NK-92 treated with Interleukin-12 subunit alpha and Interleukin-12 subunit beta, amount 100 ng/mL, for 24 hours (cell line): ENCODE data around the gene STMP1.
"Not testable (repeated sequence)": the region's sequence is repeated elsewhere in the genome, so short reads cannot be mapped to it uniquely, and the experiment has no call there.

Experiments used
- DNase-seq: peaks from one replicate; lab custom pipeline; 2025; lab: John Stamatoyannopoulos, UW

STMP1 gene

DNA sequence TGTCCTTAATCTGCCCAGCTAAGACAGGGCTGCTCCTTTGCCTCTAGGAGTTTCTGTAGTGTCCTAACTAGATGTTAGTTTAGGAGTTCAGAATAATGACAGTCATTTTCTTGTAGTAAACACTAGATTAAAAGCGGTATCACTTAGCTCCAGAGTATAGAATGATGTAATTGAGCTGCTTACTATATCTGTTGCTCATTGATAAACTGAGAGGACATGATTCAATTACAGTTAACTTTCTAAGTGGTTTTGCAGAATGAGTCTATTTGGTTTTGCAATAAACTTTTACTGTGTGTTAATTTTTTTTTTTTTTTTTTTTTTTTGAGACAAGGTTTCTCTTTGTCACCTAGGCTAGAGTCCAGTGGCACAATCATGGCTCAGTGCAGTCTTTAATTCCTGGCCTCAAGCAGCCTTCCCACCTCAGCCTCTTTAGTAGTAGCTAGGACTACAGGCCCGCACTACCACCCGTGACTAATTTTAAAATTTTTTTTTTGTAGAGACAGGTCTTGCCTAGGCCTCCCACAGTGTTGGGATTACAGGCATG, 1.8 kb downstream of the STMP1 start:
- DNase-seq, result no peak

DNA sequence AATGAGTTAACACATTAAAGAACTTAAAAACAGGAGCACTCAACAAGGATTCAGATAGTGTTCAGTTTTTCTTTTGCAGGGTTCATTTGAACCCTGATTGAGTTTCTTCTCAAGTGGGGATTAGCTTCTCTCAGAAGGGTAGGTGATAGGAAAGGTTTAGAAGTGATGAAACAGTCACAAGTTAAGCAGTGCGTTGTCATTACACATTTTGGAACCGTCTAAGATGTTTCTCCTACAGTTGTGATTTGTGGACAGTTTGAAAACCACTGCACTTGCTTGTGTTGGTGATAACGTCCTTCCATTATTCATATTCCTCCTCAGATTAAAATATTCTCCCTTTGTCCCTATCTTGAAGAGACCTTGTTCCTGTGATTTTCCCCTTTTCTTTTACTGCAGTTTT, 2.7 kb downstream of the STMP1 start:
- no peak for DNase-seq

DNA sequence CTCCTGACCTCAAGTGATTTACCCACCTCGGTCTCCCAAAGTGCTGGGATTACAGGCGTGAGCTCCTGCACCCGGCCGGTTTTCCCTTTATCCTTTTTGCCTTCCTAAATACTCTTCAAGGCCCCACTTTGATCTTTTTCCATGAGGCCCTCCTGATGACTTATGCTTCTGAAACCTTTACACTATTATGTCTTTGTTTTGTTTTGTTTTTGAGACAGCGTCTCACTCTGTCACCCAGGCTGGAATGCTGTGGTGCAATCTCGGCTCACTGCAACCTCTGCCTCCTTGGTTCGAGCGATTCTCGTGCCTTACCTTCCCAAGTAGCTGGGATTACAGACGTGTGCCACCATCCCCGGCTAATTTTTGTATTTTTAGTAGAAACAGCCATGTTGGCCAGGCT, 3.8 kb downstream of the STMP1 start:
- no peak for DNase-seq

DNA sequence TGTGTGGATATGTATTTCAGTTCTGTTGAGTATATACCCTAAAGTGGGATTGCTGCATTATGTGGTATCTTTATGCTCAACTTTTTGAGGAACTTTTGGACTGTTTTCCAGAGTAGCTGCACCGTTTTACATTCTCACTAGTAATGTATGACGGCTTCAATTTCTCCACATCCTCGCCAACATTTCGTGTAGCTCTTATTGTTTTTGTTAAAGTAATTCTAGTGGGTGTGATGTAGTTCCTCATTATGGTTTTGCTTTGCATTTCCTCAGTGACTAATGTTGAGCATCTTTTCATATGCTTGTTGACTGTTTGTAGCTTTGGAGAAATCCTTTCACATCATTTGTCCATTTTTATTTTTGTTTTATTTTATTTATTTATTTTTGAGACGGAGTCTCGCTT, 4.5 kb downstream of the STMP1 start:
- DNase-seq, result no peak

DNA sequence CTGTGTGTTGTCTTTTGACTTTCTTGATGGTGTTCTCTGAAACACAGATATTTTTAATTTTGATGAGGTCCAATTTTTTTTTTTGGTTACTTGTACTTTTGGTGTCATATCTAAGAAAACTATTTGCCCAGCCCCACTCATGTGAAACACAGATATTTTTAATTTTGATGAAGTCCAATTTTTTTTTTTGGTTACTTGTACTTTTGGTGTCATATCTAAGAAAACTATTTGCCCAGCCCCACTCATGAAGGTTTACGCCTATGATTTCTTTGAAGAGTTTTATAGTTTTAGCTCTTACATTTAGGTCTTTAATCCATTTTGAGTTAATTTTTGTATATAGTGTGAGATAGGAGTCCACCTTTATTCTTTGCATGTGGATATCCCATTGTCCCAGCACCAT, 5.3 kb downstream of the STMP1 start:
- DNase-seq, result not testable (repeated sequence)

DNA sequence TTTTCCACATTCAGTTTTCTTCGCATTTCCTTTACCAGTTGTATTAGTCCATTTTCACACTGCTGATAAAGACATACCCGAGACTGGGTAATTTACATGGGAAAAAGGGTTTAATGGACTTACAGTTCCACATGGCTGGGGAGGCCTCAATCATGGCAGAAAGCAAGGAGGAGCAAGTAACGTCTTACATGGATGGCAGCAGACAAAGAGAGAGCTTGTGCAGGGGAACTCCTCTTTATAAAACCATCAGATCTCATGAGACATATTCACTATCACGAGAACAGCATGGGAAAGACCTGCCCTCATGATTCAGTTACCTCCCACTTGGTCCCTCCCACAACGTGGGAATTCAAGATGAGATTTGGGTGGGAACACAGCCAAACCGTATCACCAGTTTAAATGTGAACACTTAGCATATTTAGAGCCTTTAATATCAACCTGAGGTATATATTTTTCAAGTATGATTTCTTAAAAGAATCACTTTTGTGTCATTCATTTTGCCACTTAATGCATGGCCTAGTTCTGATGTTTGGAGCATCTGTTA, 6.6 kb downstream of the STMP1 start:
- DNase-seq, result not testable (repeated sequence)

DNA sequence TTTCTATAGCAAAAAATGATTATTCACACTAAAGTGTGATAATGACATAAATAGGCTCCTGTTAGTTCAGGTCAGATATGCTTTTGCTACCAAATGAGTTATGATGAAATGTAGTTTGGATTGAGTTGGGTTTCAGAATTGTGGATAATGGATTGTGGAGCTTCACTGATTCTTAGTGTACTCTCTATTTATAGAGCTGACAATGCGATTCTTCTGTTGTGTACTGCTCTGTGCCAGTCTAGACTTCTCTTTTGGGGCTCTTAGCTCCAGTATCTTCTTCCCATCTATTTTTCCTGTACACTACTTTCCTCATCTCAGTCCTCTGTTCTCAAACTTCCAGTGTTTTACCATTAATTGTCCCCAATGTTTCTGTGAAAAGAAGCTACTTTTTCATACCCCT, 7.5 kb downstream of the STMP1 start:
- DNase-seq, result no peak

DNA sequence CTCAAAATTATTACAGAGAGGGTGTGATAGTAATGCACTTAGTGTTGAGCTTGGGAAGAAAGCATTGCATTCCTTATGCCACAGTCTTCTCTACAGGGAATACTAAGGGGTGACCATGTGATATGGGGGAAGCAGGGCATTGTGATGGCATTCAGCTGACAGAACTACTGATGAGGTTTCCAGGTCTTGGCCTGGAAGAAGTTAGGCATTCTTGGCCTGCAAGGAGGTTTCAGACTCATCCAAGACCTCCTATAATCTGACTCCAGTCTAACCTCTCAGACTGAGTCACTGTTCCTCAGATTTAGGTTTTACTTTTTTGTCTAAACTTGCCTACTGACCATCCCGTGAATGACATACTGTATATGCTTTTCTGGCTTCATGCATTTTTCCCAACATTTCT, 7.9 kb downstream of the STMP1 start:
- no peak for DNase-seq

DNA sequence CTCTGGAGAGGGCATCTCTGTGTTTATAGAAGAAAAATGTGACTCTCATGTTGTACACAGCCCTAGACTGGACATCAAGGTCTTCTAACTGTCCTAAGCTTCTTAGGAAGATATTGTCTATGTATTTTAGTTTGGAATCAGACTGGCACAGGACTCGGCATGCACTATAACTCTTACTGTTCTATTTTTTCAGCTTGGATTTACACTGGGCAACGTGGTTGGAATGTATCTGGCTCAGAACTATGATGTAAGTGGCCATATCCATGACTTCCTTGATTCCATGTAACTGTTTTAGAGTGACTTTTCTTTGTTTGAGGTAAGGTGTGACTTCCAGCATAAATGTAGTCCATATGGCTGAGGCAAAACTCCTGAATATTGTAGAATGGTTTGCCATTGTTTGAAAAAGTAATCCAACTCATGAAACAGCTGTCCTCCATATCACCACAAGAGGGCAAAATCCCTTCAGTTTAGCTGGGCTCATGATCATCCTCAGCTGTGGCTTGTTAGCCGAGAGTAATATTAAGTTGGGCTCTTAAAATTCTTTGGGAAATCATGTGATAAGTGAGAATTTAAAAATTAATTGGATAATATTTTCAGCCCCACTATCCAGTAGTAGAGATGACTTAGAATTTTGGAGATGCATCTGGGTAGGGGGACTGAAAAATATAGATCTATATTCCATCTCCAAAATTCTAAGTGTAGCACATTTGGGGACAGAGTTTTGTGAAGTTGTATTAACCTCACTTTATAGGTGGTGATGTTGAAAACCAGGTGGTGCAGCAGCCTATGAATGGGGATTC, 10.4 kb downstream of the STMP1 start:
- no peak for DNase-seq

DNA sequence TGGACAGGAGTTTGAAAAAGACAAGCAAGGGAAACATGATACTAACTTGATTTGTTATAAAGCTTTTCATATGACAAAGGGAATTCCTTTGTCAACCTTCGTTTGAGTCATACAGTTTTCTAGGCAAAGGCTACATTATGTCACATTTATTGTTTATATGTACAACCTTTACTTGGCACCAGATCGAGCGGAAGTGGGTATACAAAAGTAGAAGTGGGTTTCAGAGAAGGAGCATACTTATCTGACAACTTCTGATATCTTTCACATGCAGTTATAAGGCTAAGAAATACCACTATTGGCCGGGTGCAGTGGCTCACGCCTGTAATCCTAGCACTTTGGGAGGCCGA, 11.0 kb downstream of the STMP1 start:
- no peak for DNase-seq

DNA sequence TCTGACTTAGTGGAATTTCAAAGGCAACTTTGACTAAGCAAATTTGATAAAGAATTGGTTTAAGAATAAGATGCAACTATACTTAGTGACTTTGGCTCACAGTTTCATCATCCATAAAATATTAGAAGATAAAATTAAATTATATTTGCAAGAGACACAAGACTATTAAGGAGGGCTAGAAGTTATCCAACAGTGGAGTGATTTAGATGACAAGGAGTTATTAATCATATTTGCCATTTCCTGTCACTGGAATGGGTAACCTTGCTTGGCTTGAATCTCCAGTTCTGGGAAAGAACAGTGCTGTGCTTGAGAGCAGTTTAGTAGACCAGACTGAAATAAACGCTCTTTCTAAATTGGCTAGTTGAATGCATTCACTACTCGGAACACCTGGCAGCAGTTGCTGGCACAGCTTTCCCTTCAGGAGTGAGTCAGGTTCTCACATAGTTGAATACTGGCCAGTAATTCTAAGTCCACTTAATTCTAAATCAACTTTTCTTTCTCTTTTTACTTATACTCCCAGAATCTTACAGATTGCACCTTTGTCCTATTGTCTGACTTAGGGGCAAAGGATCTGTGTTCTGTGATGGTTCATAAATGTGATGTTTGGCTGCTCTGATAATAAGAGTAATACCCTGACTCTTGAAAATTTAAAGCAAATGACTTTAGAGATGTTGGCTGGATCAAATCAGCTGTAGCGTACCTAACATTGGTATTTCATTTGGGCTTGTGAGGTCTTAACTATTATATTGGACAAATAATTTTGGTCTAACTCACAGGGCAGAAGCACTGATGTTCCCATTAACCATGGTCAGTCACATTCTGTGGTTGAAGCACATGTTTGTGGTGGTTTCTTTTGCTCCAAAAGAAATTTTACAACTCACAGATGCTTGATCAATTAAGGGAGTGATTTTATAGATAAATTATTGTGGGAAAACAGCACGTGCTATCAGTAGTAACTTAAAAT, 16.6 kb downstream of the STMP1 start:
- no peak for DNase-seq

DNA sequence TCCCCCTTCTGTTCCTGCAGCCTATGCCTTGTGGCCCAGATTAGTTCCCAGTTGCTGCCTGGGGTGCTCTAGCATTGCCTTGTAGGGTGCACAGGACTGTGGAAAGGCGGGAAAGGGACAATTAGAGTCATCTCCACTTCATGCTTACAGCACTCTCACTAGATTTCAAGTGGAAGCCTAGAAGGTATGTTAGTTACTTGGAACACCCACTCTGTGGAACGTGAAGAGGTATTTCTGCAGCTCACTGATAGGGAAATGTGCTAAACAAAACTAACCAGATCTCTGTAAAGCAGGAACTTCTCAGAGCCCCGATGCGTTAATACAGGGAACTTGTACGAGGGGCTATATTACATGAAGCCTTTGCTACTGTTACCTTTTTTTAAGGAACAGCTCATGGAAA, 19.4 kb downstream of the STMP1 start:
- DNase-seq, result no peak

DNA sequence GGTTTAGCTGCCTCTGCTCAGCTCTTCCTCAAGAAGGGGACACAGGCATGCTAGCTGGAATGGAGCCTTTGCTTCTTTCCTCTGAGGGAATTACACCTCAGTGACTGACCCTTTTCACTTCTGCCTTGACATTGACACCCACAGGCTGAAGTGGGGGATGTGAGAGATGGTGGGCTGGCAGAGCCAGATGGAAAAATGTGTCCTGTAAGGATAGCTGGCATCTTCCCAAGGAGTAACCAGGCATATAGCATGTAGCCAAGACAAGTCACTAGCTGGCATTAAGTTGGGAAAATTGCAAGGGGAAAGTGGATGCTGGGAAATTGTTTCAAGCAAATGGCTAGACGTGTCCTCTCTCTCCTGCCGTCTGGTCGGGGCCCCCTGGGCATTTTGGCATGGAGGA, 19.9 kb downstream of the STMP1 start:
- DNase-seq, result no peak

DNA sequence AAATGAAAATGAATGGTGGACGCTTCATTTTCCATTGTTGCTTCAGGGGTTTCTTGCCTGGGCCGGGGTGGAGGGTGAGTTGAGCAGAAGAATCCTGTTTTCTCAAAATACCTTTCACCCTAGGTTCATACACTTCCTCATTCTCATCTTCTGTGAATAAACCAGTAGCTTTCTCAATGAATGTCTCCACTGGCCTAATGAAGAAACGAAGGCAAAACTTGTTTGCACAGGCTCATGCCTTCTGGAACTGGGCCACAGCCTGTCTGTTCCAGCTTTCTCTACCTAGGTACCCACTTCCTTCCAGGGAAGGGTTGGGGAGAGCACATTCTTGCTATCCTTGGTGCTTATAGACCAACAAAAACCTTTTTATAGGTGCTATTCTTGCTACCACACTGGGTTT, 21.3 kb downstream of the STMP1 start:
- DNase-seq, result no peak

DNA sequence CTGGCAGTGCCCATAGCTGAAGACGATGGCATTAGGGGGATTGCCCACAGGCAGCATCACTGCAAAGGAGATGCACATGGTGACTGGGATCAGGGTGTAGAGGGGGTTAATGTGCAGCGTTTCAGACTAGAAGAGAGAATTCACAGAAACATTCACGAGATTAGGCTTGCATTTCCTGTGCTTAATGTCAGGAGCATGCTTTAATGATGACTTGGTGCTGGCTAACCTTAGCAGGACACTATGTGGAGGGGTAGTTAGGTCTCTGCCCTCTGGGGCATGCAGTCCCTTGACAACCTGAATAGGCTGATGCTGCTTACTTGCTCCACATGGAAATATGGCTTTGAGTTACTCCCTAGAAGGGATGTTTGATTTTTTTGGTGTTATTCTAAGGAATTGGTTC, 21.8 kb downstream of the STMP1 start:
- DNase-seq, result no peak

DNA sequence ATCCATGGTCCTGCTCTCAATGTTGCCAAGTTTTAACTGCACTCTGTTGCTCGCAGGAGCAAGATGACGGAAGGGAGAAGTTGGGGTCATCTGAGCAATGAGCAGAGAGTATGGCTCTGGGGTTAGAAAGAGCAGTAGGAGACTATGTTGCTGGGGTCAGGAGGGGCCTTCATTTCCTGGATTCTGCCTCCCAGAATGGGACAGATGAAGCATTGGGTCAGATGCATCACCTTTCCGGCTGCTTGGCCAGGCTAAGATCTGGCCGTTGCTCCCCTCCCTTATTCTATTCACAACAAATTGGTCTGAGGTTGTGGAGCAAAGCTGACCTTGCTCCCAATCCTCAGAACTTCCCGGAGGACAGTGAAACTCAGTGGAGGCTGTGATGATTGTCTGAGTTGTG, 22.4 kb downstream of the STMP1 start:
- DNase-seq, result no peak

DNA sequence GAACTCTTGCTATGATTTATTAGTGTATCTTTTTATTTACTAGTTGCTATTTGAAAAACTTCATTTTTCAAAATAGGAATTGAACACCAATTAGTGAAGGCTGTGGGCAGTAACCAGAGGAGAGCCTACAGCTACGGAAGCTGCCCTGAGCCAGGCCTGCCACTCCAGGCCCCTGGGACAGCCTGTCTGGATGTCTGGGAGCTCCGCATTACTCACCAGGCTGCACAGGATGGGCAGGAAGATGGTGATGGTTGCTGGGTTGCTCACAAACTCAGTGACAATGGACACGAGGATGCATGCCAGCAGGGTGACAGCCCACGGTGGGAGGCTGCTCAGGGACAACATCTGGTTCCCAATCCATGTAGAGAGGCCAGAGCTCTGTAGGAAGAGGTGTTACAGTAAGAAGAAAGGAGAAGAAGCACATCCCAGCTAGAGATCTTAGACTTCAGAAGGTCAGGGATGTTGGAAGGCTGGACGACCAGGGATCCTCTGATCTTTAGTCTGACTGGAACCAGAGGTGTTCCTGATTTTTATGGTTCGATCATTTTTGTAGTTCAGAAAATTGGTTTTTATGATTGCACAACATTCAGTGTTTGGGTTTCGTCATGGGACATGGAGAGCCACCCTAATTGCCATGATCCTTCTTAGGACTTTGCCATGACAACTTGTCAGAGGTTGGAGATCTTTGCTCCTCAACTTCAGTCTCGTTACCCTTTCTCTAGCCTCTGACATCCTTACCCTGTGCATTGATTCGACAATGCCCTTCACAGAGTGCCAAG, 23.2 kb downstream of the STMP1 start:
- DNase-seq, result no peak

DNA sequence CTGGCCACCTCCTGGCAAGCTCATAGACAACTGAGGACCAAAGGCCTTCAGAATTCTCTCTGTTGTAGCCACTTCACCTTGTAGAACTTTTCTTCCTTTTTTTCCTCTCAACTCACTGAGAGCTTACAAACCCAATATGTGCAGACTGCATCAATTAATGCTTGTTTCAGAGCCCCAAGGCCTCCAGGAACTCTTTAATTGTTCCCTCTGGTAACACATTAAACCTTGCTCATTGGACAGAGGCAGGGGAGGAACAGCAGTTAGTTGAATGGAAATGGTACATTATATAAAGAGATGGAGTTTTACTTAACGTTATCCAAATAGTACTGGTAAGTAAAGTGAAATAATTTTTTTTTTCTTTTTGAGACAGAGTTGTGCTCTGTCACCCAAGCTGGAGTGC, 25.2 kb downstream of the STMP1 start:
- no peak for DNase-seq

DNA sequence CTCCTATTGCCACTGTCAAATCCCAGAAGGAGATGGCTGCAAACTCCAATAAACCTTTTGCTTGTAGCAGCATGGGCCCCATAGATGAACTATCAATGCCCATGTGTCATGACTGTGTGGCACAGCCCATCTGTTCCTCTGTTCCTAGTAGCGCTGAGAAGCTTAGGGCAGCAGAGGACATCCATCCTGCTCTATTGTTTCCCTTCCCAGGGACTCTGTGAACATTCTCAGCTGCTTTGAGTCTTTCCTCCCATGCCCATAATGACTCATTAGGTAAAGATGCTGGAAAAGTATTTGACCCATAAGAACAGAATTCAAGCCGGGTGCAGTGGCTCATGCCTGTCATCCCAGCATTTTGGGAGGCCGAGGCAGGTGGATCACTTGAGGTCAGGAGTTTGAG, 28.3 kb downstream of the STMP1 start:
- no peak for DNase-seq

DNA sequence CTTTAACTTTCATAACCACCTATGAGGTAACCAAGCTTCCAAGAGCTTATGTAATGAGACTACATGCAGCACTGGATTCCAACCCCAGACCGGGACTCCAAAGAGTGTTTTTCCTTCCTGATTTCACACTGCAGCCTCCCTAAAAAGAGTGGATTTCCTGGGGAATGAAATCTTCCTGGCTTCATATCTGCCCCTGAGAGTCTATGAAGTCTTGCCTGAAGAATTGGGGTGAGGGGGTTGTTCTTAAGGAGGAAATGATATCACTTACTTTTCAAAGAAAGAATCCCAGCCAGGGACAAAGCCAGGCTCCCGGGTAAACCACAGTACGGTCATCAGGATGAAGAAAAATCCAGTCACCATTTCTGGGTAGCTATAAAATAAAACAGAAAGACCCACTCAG, 29.7 kb downstream of the STMP1 start:
- DNase-seq, result no peak

DNA sequence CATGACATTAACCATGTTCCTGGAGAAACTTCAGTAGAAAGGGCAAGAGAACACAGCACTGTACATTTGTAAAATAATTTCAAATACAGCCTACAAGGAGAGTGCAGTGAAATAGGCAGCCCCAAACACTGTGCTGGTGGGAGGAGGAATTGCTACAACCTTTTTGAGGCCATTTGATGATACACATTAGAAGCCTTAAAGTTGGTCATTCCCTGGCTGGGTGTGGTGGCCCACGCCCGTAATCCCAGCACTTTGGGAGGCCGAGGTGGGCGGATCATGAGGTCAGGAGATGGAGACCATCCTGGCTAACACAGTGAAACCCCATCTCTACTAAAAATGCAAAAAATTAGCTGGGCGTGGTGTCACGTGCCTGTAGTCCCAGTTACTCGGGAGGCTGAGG, 30.3 kb downstream of the STMP1 start:
- DNase-seq, result not testable (repeated sequence)

DNA sequence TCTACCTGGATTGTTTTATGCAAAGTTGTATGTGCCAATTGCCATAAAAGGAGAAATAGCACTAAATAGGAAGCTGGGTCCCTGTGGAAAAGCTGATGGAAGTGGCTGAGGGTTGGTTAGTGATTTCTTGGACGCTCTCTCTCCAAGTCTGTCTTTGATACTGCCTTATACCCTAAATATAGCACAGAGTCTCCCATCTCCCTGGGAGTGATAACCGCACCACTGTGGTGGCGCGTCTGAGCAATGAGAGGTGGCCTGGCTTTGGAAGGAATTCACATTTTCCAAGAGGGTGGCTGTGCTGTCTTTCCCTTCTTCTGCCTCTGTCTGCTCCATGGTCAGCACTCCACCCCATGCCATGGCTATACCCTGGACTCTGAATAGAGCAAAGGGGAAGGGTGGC, 31.2 kb downstream of the STMP1 start:
- no peak for DNase-seq
